ENCODE results near the gene ERCC5.

GRCh38 chr13:102897371-102898138 lies 51.7 kb downstream of the ERCC5 start:
- TF ChIP-seq CTCF (IDR thresholded peaks at IDR 0.05; ENCODE audit: extremely low read depth in 1 of 2, insufficient read depth in 1 of 2, low read depth in 1 of 2, low read length in 2 of 2) (no peak), MAX (IDR thresholded peaks at IDR 0.05; ENCODE audit: insufficient read depth, insufficient read length) (no peak), POLR2A (IDR thresholded peaks at IDR 0.05; ENCODE audit: low read depth, low read length) (no peak), JUN (IDR thresholded peaks at IDR 0.05; ENCODE audit: borderline replicate concordance, insufficient read depth, insufficient read length, low read depth) (no peak), EZH2 (IDR thresholded peaks at IDR 0.05; ENCODE audit: borderline replicate concordance, low read depth, low read length, severe bottlenecking) (no peak)
